COLO668 (cell line): ENCODE results near the gene AHI1.
"Not testable (repeated sequence)": the region's sequence is repeated elsewhere in the genome, so short reads cannot be mapped to it uniquely, and the experiment has no call there.

Experiments
- DNase-seq: peaks from one replicate; lab custom pipeline; 2025; ENCODE audit not compliant: unreplicated experiment; lab: John Stamatoyannopoulos, UW

AHI1 gene

DNA sequence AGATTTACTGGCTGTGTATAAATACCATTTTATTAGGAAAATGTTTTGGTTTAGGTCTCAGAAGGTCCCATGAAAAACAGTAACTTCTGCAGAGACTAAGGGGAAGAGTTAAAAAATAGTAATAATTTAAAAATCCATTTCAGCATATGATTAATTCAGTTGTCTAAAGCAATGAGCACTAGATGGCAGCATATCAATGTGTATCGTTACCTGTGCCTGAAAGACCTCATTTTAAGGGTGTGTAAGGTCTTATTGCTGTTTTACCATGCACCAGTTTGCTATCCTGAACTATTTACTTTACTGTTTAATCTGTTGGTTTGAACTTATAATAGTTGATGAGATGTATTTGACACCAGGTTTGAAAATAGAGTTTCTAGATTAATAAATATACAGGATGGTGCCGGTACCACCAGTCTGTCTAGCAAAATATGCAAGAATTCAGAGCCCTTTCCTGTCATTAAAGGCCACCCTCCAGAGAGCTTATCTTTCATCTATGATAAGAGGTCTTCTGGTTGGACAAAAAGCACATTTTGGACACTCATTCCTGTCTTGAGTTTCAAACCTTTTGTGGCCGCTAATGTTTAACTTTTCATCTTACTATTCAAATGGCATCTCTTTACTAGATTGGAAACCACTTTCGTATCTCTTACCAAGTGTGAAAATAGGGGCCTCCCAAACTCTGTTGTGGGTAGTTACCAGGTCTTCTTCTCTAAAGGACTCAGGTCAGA is 8.9 kb upstream of the AHI1 start:
- DNase-seq, result peak; percentile 3

GRCh38 chr6:135505648-135506047 is 8.1 kb upstream of the AHI1 start:
- DNase-seq, result no peak

DNA sequence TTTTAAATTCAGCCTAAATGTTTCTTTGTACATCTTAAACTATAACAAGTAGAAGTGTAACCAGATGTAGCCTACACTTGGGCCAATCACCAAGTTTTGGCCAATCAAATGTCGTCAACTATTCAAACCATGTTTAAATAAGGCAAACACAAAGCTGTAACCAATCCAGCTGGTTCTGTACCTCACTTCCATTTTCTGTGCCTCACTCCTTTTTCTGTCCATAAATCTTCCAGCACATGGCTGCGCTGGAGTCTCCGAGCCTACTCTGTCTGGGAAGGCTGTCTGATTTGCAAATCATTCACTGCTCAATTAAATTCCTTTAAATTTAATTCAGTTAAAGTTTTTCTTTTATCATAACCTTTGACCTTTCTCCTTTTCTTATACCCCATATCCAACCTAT is 7.7 kb upstream of the AHI1 start:
- DNase-seq, result no peak

DNA sequence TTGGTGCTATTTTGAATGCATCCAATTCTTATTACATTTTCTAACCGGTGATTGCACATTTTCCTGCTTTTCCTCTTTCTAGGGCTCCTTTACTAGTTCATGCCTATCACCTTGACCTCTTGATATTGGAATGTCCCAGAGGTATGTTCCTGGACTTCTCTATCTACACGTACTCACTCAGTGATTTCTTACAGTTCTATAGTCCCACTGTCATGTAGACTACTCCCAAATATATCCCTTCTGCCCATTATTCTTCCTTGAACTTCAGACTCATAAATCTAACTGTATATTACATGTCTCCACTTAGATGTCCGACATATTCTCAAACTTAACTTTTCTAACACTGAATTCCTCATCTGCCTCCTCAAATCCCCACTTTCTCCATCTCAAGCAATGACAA is 7.2 kb upstream of the AHI1 start:
- no peak for DNase-seq

DNA sequence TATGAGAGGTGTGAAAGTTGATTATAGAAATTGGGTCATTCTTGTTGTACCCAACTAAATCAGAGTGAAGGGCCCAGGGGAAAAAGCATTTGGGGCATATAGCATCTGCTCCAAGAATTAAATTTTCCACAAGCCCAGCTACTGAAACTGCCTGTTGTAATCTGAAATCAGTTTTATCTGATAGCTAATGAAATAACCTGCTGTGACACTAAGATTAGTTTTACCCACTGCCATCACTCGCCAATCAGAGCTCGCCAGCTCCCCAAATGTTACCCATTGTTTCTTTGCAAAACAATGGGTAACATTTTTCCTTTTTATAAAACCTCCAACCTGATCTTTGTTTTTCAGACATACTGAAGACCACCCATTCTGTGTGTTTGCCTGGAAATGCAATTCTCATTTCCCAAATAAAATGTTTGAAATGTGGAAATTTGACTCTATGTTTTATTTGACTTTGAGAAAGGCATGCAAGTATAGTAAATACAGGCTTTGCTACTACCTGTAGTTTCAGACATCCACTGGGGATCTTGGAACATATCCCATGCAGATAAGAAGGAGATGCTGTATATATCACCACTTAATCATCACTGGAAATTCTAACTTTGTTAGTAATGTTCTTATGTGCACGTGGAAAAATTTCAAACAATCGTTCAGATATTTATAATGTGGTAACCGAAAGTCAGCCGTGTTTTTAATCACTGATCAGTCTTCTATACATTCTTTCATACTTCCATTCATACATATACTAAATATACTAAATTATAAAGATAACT is 6.3 kb upstream of the AHI1 start:
- no peak for DNase-seq

- DNase-seq, result no peak
Measured at GRCh38 chr6:135499441-135500340, 2.2 kb upstream of the AHI1 start.

DNA sequence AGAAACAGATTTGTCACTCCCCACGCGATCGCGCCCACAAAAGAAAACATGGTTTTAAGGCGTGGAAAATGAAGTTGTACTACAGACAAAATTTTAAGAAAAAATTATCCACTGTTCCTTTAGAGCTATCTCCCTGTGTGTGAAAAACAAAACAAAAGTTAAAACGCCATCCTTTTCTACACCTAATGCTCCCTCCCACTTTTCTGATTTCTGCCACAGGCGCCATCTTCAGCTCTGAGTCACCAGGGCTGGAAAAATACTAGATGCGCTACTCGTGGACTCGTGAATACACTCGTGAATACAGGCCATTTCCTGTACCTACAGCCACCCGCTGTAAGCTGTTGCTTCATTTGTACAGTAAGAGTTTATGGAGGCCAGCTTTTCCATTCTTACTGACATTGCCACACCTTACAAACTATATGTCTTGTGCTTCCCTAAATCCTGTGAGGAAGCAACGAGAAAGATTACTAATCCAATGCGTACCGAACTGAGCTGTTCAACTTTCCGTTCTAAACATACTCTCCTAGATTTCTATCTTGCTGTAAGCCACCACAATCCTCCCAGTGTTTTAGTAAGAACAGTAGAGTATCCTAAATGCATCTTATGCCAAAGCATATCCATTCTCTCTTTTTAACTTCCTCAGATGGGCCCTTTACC is 773 bp upstream of the AHI1 start:
- DNase-seq, result peak; percentile 53

DNA sequence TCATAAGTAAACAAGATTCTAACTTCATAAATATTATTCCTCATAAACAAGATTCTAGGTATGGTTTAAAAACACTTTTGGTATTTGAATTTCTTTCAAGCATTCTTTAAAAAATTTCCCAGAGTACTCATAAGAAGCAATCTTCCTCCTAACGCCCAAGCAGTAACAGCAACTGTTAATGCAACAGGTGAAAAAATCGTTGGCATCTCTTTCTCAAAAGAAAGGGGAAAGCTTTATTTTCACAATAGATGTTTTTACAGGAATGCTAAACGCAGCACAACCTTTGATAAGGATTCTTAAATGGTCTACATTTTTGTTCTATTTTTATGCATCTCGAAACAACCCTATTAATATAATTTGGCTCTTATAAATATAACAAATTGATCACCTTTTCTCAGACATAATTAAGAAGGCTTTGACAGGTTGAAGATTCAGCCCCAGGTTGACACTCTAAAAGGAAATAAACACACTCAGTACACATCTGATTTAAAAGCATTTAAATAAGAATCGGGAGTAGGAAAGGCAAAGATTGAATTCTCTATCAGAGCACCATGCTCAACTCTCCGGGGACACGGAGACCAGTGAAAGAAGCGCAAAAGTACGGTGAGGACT is 634 bp downstream of the AHI1 start:
- no peak for DNase-seq

- no peak for DNase-seq
Measured at GRCh38 chr6:135493218-135493961, 4.2 kb downstream of the AHI1 start.

GRCh38 chr6:135490381-135490780 is 7.2 kb downstream of the AHI1 start:
- DNase-seq, result no peak

DNA sequence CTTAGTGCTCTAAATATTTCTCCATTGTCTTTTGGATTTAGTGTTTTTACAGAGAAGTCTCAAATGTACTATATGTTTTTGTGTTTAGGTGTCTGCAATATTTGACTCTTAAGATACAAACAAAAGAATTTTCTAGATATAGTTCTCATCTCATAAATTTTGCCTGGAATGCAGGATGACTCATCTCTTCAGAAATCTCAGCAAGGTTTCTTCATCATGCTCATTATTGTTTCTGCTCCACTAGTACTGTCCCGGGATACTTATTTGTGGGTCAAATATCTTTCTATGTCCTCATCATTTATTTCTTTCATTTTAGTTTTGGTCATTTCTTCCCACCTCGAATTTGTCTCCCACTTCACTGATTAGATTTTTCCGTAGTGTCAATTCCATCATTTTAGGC is 9.5 kb downstream of the AHI1 start:
- no peak for DNase-seq

DNA sequence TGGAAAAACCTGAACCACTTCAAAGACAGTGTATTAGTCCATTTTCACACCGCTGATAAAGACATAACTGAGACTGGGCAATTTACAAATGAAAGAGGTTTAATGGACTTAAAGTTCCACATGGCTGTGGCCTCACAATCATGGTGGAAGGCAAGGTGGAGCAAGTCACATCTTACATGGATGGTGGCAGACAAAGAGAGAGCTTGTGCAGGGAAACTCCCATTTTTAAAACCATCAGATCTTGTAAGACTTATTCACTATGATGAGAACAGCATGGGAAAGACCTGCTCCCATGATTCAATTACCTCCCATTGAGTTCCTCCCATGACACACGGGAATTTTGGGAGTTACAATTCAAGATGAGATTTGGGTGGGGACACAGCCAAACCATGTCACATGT is 13.6 kb downstream of the AHI1 start:
- DNase-seq, result not testable (repeated sequence)

- no peak for DNase-seq
Measured at GRCh38 chr6:135481783-135482369, 15.7 kb downstream of the AHI1 start.

GRCh38 chr6:135479601-135480000 is 17.9 kb downstream of the AHI1 start:
- no peak for DNase-seq

DNA sequence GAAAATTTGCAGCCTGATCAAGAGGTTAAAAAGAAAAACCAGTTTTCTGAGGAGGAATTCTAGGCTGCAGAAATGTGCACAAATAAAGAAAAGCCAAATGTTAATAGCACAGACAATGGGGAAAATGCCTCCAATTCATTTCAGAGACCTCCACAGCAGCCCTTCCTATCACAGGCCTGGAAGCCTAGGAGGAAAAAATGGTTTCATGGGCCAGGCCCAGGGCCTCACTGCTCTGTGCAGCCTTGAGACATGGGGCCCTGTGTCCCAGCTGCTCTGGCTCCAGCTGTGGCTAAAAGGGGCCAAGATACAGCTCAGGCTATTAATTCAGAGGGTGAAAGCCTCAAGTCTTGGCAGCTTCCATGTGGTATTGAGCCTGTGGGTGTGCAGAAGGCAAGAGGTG is 18.9 kb downstream of the AHI1 start:
- no peak for DNase-seq

GRCh38 chr6:135475292-135475886 is 22.2 kb downstream of the AHI1 start:
- DNase-seq, result no peak

- no peak for DNase-seq
Measured at GRCh38 chr6:135474362-135474761, 23.2 kb downstream of the AHI1 start.

DNA sequence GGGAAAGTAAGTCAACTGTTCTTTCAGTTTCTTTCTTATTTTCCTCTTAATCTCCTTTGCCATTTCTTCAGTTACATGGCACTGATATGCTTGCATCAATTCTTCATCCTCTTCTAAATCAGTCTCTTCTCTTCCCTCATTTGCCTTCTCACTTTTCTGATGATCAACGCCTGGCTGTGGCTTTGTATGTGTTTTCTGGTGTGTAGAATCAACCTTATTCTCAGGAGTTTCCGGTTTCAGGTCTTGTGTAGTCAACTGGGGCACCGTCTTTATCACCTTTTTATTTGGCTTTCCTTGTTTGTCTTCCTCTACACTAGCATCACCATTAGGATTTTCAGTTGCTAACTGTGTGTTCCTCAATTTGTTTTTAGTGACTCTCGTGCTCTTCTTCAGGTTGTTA is 31.6 kb downstream of the AHI1 start:
- DNase-seq, result no peak

DNA sequence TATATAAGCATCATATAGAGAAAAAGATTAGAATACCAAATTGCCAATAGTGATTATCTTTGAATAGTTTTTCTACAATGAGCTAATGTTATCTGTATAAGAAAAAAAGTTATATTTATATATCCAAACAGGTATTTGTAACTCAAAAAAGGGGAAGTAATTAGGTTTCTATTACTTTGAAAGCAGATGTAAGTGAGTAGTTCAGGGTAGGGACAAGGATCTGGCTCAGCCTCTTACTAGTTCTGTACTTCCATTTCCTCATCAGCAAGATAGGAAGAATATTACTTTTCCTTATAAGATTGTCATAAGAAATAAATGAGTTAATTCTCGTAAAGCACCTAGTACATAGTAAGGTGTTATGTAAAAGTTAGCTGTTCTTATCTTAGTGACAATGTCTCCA is 32.2 kb downstream of the AHI1 start:
- DNase-seq, result no peak
